Neural progenitor cell (in vitro differentiated cells): Measurements from ENCODE around the gene C1orf74.

Source experiments
- CTCF ChIP-seq: fragments of 200-600 bp; sonication (generic); IDR thresholded peaks from 2 replicates; pipeline ENCODE4 v1.5.1; 2017; ENCODE audit warnings: antibody characterized with exemption, mild to moderate bottlenecking
- EZH2phosphoT487 ChIP-seq: fragments of 200-600 bp; sonication (generic); IDR thresholded peaks from 2 replicates; pipeline ENCODE4 v1.6.1; 2017; ENCODE audit warnings: antibody characterized with exemption

- no peak for TF ChIP-seq EZH2phosphoT487
- TF ChIP-seq CTCF = no peak
Observed at GRCh38 chr1:209817691-209818090, 33.3 kb upstream of the C1orf74 start.
